KMS-11 (cell line): ENCODE results near the gene HIVEP1.

Experiments
- H2AFZ ChIP-seq: fragments of 200-600 bp; sonication (generic); 2 replicates; pipeline ENCODE4 v1.6.1; 2016; ENCODE audit warnings: antibody characterized with exemption, mixed run types, low read depth
- H3K27ac ChIP-seq: fragments of 200-600 bp; sonication (generic); 2 replicates; pipeline ENCODE4 v1.6.1; 2016; ENCODE audit warnings: mild to moderate bottlenecking, mixed run types
- H3K27me3 ChIP-seq: fragments of 200-600 bp; sonication (generic); 2 replicates; pipeline ENCODE4 v1.6.1; 2017; ENCODE audit warnings: mild to moderate bottlenecking, low read depth, mixed run types, moderate library complexity; ENCODE audit not compliant: insufficient read depth
- H3K36me3 ChIP-seq: fragments of 200-600 bp; sonication (generic); 2 replicates; pipeline ENCODE4 v1.6.1; 2017; ENCODE audit warnings: mild to moderate bottlenecking, mixed run types; ENCODE audit not compliant: insufficient read depth
- H3K4me1 ChIP-seq: fragments of 200-600 bp; sonication (generic); 2 replicates; pipeline ENCODE4 v1.6.1; 2016; ENCODE audit warnings: mild to moderate bottlenecking, low read depth, mixed run types; ENCODE audit not compliant: poor library complexity, severe bottlenecking
- H3K4me2 ChIP-seq: fragments of 200-600 bp; sonication (generic); 2 replicates; pipeline ENCODE4 v1.7.0; 2016; ENCODE audit warnings: mild to moderate bottlenecking, mixed run types
- H3K4me3 ChIP-seq: fragments of 200-600 bp; sonication (generic); IDR thresholded peaks from 2 replicates; pipeline ENCODE4 v1.6.1; 2017; ENCODE audit warnings: low read depth, low read length, mixed read lengths; ENCODE audit not compliant: insufficient read depth
- H3K79me2 ChIP-seq: fragments of 200-600 bp; sonication (generic); 2 replicates; pipeline ENCODE4 v1.6.1; 2016; ENCODE audit warnings: low read depth, mixed run types; ENCODE audit not compliant: insufficient read depth
- H3K9ac ChIP-seq: fragments of 200-600 bp; sonication (generic); 2 replicates; pipeline ENCODE4 v1.6.1; 2016; ENCODE audit warnings: mild to moderate bottlenecking, mixed run types
- H4K20me1 ChIP-seq: fragments of 200-600 bp; sonication (generic); 2 replicates; pipeline ENCODE4 v1.6.1; 2016; ENCODE audit warnings: mild to moderate bottlenecking, mixed run types; ENCODE audit not compliant: insufficient read depth
- CTCF ChIP-seq: fragments of 200-600 bp; sonication (generic); conservative IDR thresholded peaks from 2 replicates; pipeline ENCODE4 v1.6.1; 2017; ENCODE audit warnings: low read depth, mild to moderate bottlenecking, antibody characterized with exemption, low read length, moderate library complexity, mixed read lengths

Gene HIVEP1

GRCh38 chr6:12081771-12082170, 69.7 kb downstream of the HIVEP1 start:
- no peak for TF ChIP-seq CTCF
- Histone ChIP-seq H3K27me3 (no peaks in the 10 kb centered on the region), H2AFZ (no peak overlapping the region), H3K9ac (no peak overlapping the region), H4K20me1 (no peaks in the 10 kb centered on the region), H3K4me3 (no peak overlapping the region), H3K4me2 (no peak overlapping the region), H3K27ac (no peak overlapping the region), H3K79me2 (peaks cover 70% of the 10 kb centered on the region; the same call in 1 of the 2 replicates), H3K4me1 (peaks cover 22% of the 10 kb centered on the region), H3K36me3 (no peaks in the 10 kb centered on the region)

GRCh38 chr6:12082368-12082767, 70.3 kb downstream of the HIVEP1 start:
- no peaks in the 10 kb centered on the region for H3K36me3 ChIP-seq
- no peak overlapping the region for H2AFZ ChIP-seq
- TF ChIP-seq CTCF: no peak
- no peak overlapping the region for H3K9ac ChIP-seq
- H3K4me1 ChIP-seq: peaks cover 22% of the 10 kb centered on the region
- no peak overlapping the region for H3K4me3 ChIP-seq
- no peak overlapping the region for H3K4me2 ChIP-seq
- H4K20me1 ChIP-seq: no peaks in the 10 kb centered on the region
- H3K27ac ChIP-seq: no peak overlapping the region
- no peaks in the 10 kb centered on the region for H3K27me3 ChIP-seq
- H3K79me2 ChIP-seq: peaks cover 65% of the 10 kb centered on the region; the same call in 1 of the 2 replicates

GRCh38 chr6:12083302-12083701, 71.2 kb downstream of the HIVEP1 start:
- TF ChIP-seq CTCF: no peak
- no peaks in the 10 kb centered on the region for H3K36me3 ChIP-seq
- no peak overlapping the region for H3K27ac ChIP-seq
- no peak overlapping the region for H2AFZ ChIP-seq
- H3K9ac ChIP-seq: no peak overlapping the region
- H3K27me3 ChIP-seq: no peaks in the 10 kb centered on the region
- peaks cover 22% of the 10 kb centered on the region for H3K4me1 ChIP-seq
- H3K79me2 ChIP-seq: peaks cover 60% of the 10 kb centered on the region; the same call in 1 of the 2 replicates
- H4K20me1 ChIP-seq: no peaks in the 10 kb centered on the region
- no peak overlapping the region for H3K4me2 ChIP-seq
- H3K4me3 ChIP-seq: no peak overlapping the region

- H3K4me1 ChIP-seq: peaks cover 22% of the 10 kb centered on the region
- no peak overlapping the region for H3K27ac ChIP-seq
- no peak overlapping the region for H3K9ac ChIP-seq
- no peak overlapping the region for H3K4me2 ChIP-seq
- H3K4me3 ChIP-seq: no peak overlapping the region
- H3K27me3 ChIP-seq: no peaks in the 10 kb centered on the region
- no peaks in the 10 kb centered on the region for H3K36me3 ChIP-seq
- H2AFZ ChIP-seq: no peak overlapping the region
- no peaks in the 10 kb centered on the region for H4K20me1 ChIP-seq
- no peak for TF ChIP-seq CTCF
- peaks cover 60% of the 10 kb centered on the region; the same call in 1 of the 2 replicates for H3K79me2 ChIP-seq
Measured at GRCh38 chr6:12083763-12084162, 71.7 kb downstream of the HIVEP1 start.

GRCh38 chr6:12084681-12085080, 72.6 kb downstream of the HIVEP1 start:
- no peak overlapping the region for H3K4me3 ChIP-seq
- peaks cover 55% of the 10 kb centered on the region for H3K79me2 ChIP-seq
- no peaks in the 10 kb centered on the region for H4K20me1 ChIP-seq
- H3K36me3 ChIP-seq: no peaks in the 10 kb centered on the region
- H3K4me2 ChIP-seq: no peak overlapping the region
- no peaks in the 10 kb centered on the region for H3K27me3 ChIP-seq
- no peak for TF ChIP-seq CTCF
- no peak overlapping the region for H2AFZ ChIP-seq
- no peak overlapping the region for H3K27ac ChIP-seq
- H3K9ac ChIP-seq: no peak overlapping the region
- peaks cover 22% of the 10 kb centered on the region for H3K4me1 ChIP-seq
